IPS-18c (cell line): Measurements from ENCODE around the gene NTF4.
"Not testable (repeated sequence)": the region's sequence is repeated elsewhere in the genome, so short reads cannot be mapped to it uniquely, and the experiment has no call there.

ENCODE experiments used
- H3K4me3 ChIP-seq: 2 replicates; pipeline ENCODE4 v1.7.0; 2013; ENCODE audit warnings: low read depth, mild to moderate bottlenecking, low read length, moderate library complexity; ENCODE audit not compliant: insufficient read depth
- H3K9me3 ChIP-seq: one replicate; pipeline ENCODE4 v1.6.1; 2013; ENCODE audit warnings: mild to moderate bottlenecking, low read length, moderate library complexity; ENCODE audit not compliant: control insufficient read depth, insufficient read depth

NTF4 gene

GRCh38 chr19:49038557-49039276, 25.9 kb downstream of the NTF4 start:
- not testable (repeated sequence) for H3K4me3 ChIP-seq, H3K9me3 ChIP-seq

- H3K4me3 ChIP-seq, H3K9me3 ChIP-seq: not testable (repeated sequence)
Observed at GRCh38 chr19:49038111-49038510, 26.5 kb downstream of the NTF4 start.

- not testable (repeated sequence) for H3K9me3 ChIP-seq, H3K4me3 ChIP-seq
Observed at GRCh38 chr19:49036815-49037214, 27.8 kb downstream of the NTF4 start, which contains the start of gene CGB1. Gene CGB1, minus strand, starts transcription at chr19:49036895. Its CDS starts 184 bp downstream, at chr19:49036711.

- H3K4me3 ChIP-seq = not testable (repeated sequence)
Observed at GRCh38 chr19:49031642-49032301, 32.8 kb downstream of the NTF4 start, which contains the start of gene CGB2. Gene CGB2, plus strand, starts transcription at chr19:49031890. Its CDS starts 206 bp downstream, at chr19:49032096.

GRCh38 chr19:49030323-49030722, 34.3 kb downstream of the NTF4 start:
- H3K9me3 ChIP-seq, H3K4me3 ChIP-seq: not testable (repeated sequence)

More at GRCh38 chr19:49031642-49032301, 32.8 kb downstream of the NTF4 start, which contains the start of gene CGB2:
- not testable (repeated sequence) for H3K9me3 ChIP-seq

- not testable (repeated sequence) for H3K9me3 ChIP-seq, H3K4me3 ChIP-seq
Observed at GRCh38 chr19:49029749-49030148, 34.9 kb downstream of the NTF4 start.

- not testable (repeated sequence) for H3K9me3 ChIP-seq, H3K4me3 ChIP-seq
Observed at GRCh38 chr19:49028686-49029085, 35.9 kb downstream of the NTF4 start.

- not testable (repeated sequence) for H3K4me3 ChIP-seq, H3K9me3 ChIP-seq
Observed at GRCh38 chr19:49025599-49025998, 39.0 kb downstream of the NTF4 start.

GRCh38 chr19:49025088-49025487, 39.5 kb downstream of the NTF4 start:
- H3K4me3 ChIP-seq = not testable (repeated sequence)

GRCh38 chr19:49024233-49024632, 40.4 kb downstream of the NTF4 start, which contains the start of gene CGB3:
Gene CGB3, minus strand, starts transcription at chr19:49024333. Its CDS starts 362 bp downstream, at chr19:49023971.
- H3K4me3 ChIP-seq, H3K9me3 ChIP-seq: not testable (repeated sequence)

More at GRCh38 chr19:49025088-49025487, 39.5 kb downstream of the NTF4 start:
- H3K9me3 ChIP-seq = not testable (repeated sequence)

GRCh38 chr19:49022116-49022515, 42.5 kb downstream of the NTF4 start:
- H3K9me3 ChIP-seq = no peaks in the 10 kb centered on the region
- H3K4me3 ChIP-seq = no peak overlapping the region

GRCh38 chr19:49020931-49021895, 43.4 kb downstream of the NTF4 start:
- Histone ChIP-seq H3K9me3 (no peaks in the 10 kb centered on the region), H3K4me3 (no peak overlapping the region)

GRCh38 chr19:49020342-49020741, 44.3 kb downstream of the NTF4 start:
- H3K4me3 ChIP-seq = no peak overlapping the region
- H3K9me3 ChIP-seq = no peaks in the 10 kb centered on the region

- peak overlapping the region; percentile 56; the same call in 1 of the 2 replicates for H3K4me3 ChIP-seq
Observed at GRCh38 chr19:49019242-49019932, 45.2 kb downstream of the NTF4 start.

GRCh38 chr19:49018388-49019241, 46.0 kb downstream of the NTF4 start:
- not testable (repeated sequence) for H3K9me3 ChIP-seq
- peak overlapping the region; percentile 50 for H3K4me3 ChIP-seq

More at GRCh38 chr19:49019242-49019932, 45.2 kb downstream of the NTF4 start:
- H3K9me3 ChIP-seq = no peaks in the 10 kb centered on the region
